ENCODE results near the gene APRT.

- TF ChIP-seq POLR2A (IDR thresholded peaks at IDR 0.05) (no peak), CTCF (IDR thresholded peaks at IDR 0.05) (no peak)
Observed at GRCh38 chr16:88835383-88835782, 23.7 kb upstream of the APRT start.
